ACHN (cell line): ENCODE measurements around the gene PPP6C.
"Not testable (repeated sequence)": the region's sequence is repeated elsewhere in the genome, so short reads cannot be mapped to it uniquely, and the experiment has no call there.

Experiments
- DNase-seq: peaks from one replicate; pipeline ENCODE4 v3.0.0-alpha.2; 2015
- in situ Hi-C: cut with HindIII; loops from 2 replicates; pipeline ENCODE4 v1.10.0; 2017; ENCODE audit warnings: low sequenced_read_pairs, low pct_ligation_motif_present, low pct_unique_long_range_greater_than_20kb

PPP6C gene

GRCh38 chr9:125147401-125147951 lies 42.1 kb downstream of the PPP6C start:
- no peak for DNase-seq
- in situ Hi-C loops, result no loop called here

- DNase-seq, result no peak
- in situ Hi-C loops, result no loop called here
These were observed 43.4 kb downstream of the PPP6C start for GRCh38 chr9:125146247-125146646.

- in situ Hi-C loops, result no loop called here
- DNase-seq, result no peak
These were observed 44.2 kb downstream of the PPP6C start for GRCh38 chr9:125145425-125145824.

- DNase-seq, result peak; percentile 98
- in situ Hi-C loops, result no loop called here
These were observed 46.1 kb downstream of the PPP6C start, which contains the start of gene SCAI for GRCh38 chr9:125143377-125144090. Gene SCAI, minus strand, starts transcription at chr9:125143528. Its CDS starts 91 bp downstream, at chr9:125143437.

- no peak for DNase-seq
- in situ Hi-C loops, result no loop called here
These were observed 46.8 kb downstream of the PPP6C start for GRCh38 chr9:125142560-125143376.

GRCh38 chr9:125141751-125142150 lies 47.9 kb downstream of the PPP6C start:
- in situ Hi-C loops, result no loop called here
- DNase-seq, result no peak

GRCh38 chr9:125141251-125141650 lies 48.4 kb downstream of the PPP6C start:
- DNase-seq, result no peak
- in situ Hi-C loops, result no loop called here

- in situ Hi-C loops, result no loop called here
- DNase-seq, result no peak
These were observed 49.0 kb downstream of the PPP6C start for GRCh38 chr9:125140576-125140975.

- no peak for DNase-seq
- in situ Hi-C loops, result no loop called here
These were observed 52.4 kb downstream of the PPP6C start for GRCh38 chr9:125137200-125137599.

- in situ Hi-C loops, result no loop called here
- DNase-seq, result no peak
These were observed 54.6 kb downstream of the PPP6C start for GRCh38 chr9:125134976-125135375.

GRCh38 chr9:125133403-125134329 lies 55.9 kb downstream of the PPP6C start:
- no peak for DNase-seq
- in situ Hi-C loops, result no loop called here

GRCh38 chr9:125131778-125132177 lies 57.8 kb downstream of the PPP6C start:
- DNase-seq, result no peak
- in situ Hi-C loops, result no loop called here

GRCh38 chr9:125126019-125126746 lies 63.4 kb downstream of the PPP6C start:
- in situ Hi-C loops, result no loop called here
- peak; percentile 86 for DNase-seq

- no peak for DNase-seq
- in situ Hi-C loops, result no loop called here
These were observed 64.1 kb downstream of the PPP6C start for GRCh38 chr9:125125523-125125922.

GRCh38 chr9:125121146-125121545 lies 68.5 kb downstream of the PPP6C start:
- no peak for DNase-seq
- in situ Hi-C loops, result no loop called here

GRCh38 chr9:125119643-125120286 lies 69.8 kb downstream of the PPP6C start:
- in situ Hi-C loops, result no loop called here
- DNase-seq, result no peak

- DNase-seq, in situ Hi-C loops: not testable (repeated sequence)
These were observed 70.9 kb downstream of the PPP6C start for GRCh38 chr9:125118696-125119095.
